Activated gamma-delta T cell treated with anti-CD3 and anti-CD28 coated beads, Interleukin-2, amount 50 U/mL, for 16 hours (primary cell): Measurements from ENCODE around the gene RRAS2.
A peak's percentile ranks its signal among the peaks of the same experiment; 100 is the strongest.

Experiments used
- DNase-seq: peaks from one replicate; pipeline ENCODE4 v3.0.0-alpha.2; 2020; ENCODE audit warnings: low read depth

The RRAS2 gene

GRCh38 chr11:14336507-14337503, 22.2 kb downstream of the RRAS2 start:
- DNase-seq = no peak

- DNase-seq = no peak
Observed at GRCh38 chr11:14335712-14336111, 23.3 kb downstream of the RRAS2 start.

- no peak for DNase-seq
Observed at GRCh38 chr11:14334893-14335292, 24.1 kb downstream of the RRAS2 start.

GRCh38 chr11:14334192-14334591, 24.8 kb downstream of the RRAS2 start:
- DNase-seq = no peak

GRCh38 chr11:14331476-14332136, 27.4 kb downstream of the RRAS2 start:
- DNase-seq = no peak

- DNase-seq = no peak
Observed at GRCh38 chr11:14330881-14331280, 28.1 kb downstream of the RRAS2 start.

GRCh38 chr11:14329702-14330101, 29.3 kb downstream of the RRAS2 start:
- DNase-seq = no peak

- DNase-seq = no peak
Observed at GRCh38 chr11:14327116-14327515, 31.9 kb downstream of the RRAS2 start.

- no peak for DNase-seq
Observed at GRCh38 chr11:14323118-14323676, 35.8 kb downstream of the RRAS2 start.

GRCh38 chr11:14322510-14322909, 36.5 kb downstream of the RRAS2 start:
- DNase-seq = no peak

- peak; percentile 29 for DNase-seq
Observed at GRCh38 chr11:14320020-14320419, 39.0 kb downstream of the RRAS2 start.

- DNase-seq = no peak
Observed at GRCh38 chr11:14318581-14318981, 40.4 kb downstream of the RRAS2 start.

GRCh38 chr11:14317659-14318325, 41.2 kb downstream of the RRAS2 start:
- no peak for DNase-seq

- no peak for DNase-seq
Observed at GRCh38 chr11:14315130-14315529, 43.9 kb downstream of the RRAS2 start.

GRCh38 chr11:14314127-14314526, 44.9 kb downstream of the RRAS2 start:
- no peak for DNase-seq

GRCh38 chr11:14312736-14313438, 46.1 kb downstream of the RRAS2 start:
- DNase-seq = no peak

GRCh38 chr11:14310679-14311078, 48.3 kb downstream of the RRAS2 start:
- no peak for DNase-seq

GRCh38 chr11:14309425-14310192, 49.4 kb downstream of the RRAS2 start:
- DNase-seq = no peak

- no peak for DNase-seq
Observed at GRCh38 chr11:14308897-14309387, 50.0 kb downstream of the RRAS2 start.

GRCh38 chr11:14308114-14308896, 50.7 kb downstream of the RRAS2 start:
- no peak for DNase-seq
